Measurements from ENCODE around the gene SMIM1.

The SMIM1 gene

GRCh38 chr1:3821908-3822307, 49.4 kb downstream of the SMIM1 start:
- DNase-seq (ENCODE audit: low read depth in 2 of 2): no peak

DNA sequence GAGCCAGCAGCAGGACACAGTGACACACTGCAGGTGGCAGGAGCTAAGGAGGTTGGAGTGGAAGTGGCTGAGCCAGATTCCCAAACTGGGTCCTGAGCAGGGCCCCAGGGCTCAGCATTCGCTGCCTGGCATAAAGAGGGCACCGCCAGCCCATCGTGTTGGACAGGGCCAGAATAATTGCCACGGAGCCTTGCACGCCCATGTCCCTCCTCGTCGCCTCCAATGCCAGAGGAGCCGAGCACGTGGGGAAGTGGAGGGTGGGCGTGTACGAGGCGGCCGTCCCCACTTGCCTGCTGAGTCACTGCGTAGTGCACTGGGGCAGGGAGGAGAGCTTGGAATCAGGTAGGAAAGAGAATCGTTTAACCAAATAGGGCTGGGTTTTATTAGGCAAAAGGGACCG, 49.9 kb downstream of the SMIM1 start:
- no peak for DNase-seq (ENCODE audit: low read depth in 2 of 2)

- no peak for DNase-seq (ENCODE audit: low read depth in 2 of 2)
Observed at GRCh38 chr1:3824650-3825049, 52.1 kb downstream of the SMIM1 start.

GRCh38 chr1:3825356-3825755, 52.8 kb downstream of the SMIM1 start:
- no peak for DNase-seq (ENCODE audit: low read depth in 2 of 2)

All from stimulated activated CD4-positive, alpha-beta T cell treated with anti-CD3 and anti-CD28 coated beads, Interleukin-1b, Interleukin-23, amount 100 ng/mL, for 4 hours (primary cell).